Suppressor macrophage (primary cell): ENCODE measurements around the gene ISY1.
"Not testable (repeated sequence)": the region's sequence is repeated elsewhere in the genome, so short reads cannot be mapped to it uniquely, and the experiment has no call there.

Experiments used
- DNase-seq, 4 experiments: peaks; one replicate each; pipeline ENCODE4 v3.0.0-alpha.2; 2020 to 2022
- total RNA-seq, 17 experiments: gene quantifications; one replicate each; lab custom pipeline; 2026; ENCODE audit warnings: mixed read lengths in 6 of 17, inconsistent platforms in 3 of 17; lab: John Stamatoyannopoulos, UW

The ISY1 gene
- 9.1 to 17.0 (median 11.7) reads per million in 17 experiments for total RNA-seq

GRCh38 chr3:129160891-129161859, at the start of gene ISY1:
Gene ISY1 (minus strand): TSS chr3:129161063. CDS start chr3:129160975, 88 bp downstream.
- DNase-seq: peak; percentile 95 to 97 (median 96)

- DNase-seq: no peak
Observed at GRCh38 chr3:129207479-129207878, 46.6 kb upstream of the ISY1 start.

- no peak for DNase-seq
Observed at GRCh38 chr3:129205109-129205832, 44.4 kb upstream of the ISY1 start.

GRCh38 chr3:129204473-129204872, 43.6 kb upstream of the ISY1 start:
- DNase-seq: no peak

- peak in 2 of 4 experiments; percentile 14 to 40 for DNase-seq
Observed at GRCh38 chr3:129199366-129199765, 38.5 kb upstream of the ISY1 start.

GRCh38 chr3:129197321-129197720, 36.5 kb upstream of the ISY1 start:
- DNase-seq: peak in 1 of 4 experiments; percentile 13

- peak in 2 of 4 experiments; percentile 18 to 28 for DNase-seq
Observed at GRCh38 chr3:129196601-129197000, 35.7 kb upstream of the ISY1 start.

- peak; percentile 80 to 90 (median 86) for DNase-seq
Observed at GRCh38 chr3:129195731-129196256, 34.9 kb upstream of the ISY1 start.

- not testable (repeated sequence) for DNase-seq
Observed at GRCh38 chr3:129189793-129190192, 28.9 kb upstream of the ISY1 start.

GRCh38 chr3:129187857-129188256, 27.0 kb upstream of the ISY1 start:
- DNase-seq: no peak

- peak in 3 of 4 experiments; percentile 13 to 61 (median 39) for DNase-seq
Observed at GRCh38 chr3:129185783-129186182, 24.9 kb upstream of the ISY1 start.

- peak in 1 of 4 experiments; percentile 21 for DNase-seq
Observed at GRCh38 chr3:129184784-129185542, 24.1 kb upstream of the ISY1 start.

- DNase-seq: peak; percentile 40 to 65 (median 60)
Observed at GRCh38 chr3:129184396-129184657, 23.5 kb upstream of the ISY1 start.

- DNase-seq: peak; percentile 99 to 100 (median 100)
Observed at GRCh38 chr3:129183569-129184395, 22.9 kb upstream of the ISY1 start, which contains the start of gene CNBP. Gene CNBP (minus strand): TSS chr3:129183896. CDS start chr3:129171757, 12,139 bp downstream.

GRCh38 chr3:129182390-129183185, 21.7 kb upstream of the ISY1 start:
- DNase-seq: peak; percentile 32 to 54 (median 43)

- no peak for DNase-seq
Observed at GRCh38 chr3:129181819-129182218, 21.0 kb upstream of the ISY1 start.

GRCh38 chr3:129180461-129180860, 19.6 kb upstream of the ISY1 start:
- DNase-seq: peak in 3 of 4 experiments; percentile 25 to 42 (median 34)

GRCh38 chr3:129176051-129176450, 15.2 kb upstream of the ISY1 start:
- no peak for DNase-seq

GRCh38 chr3:129173725-129174124, 12.9 kb upstream of the ISY1 start:
- DNase-seq: no peak

GRCh38 chr3:129173206-129173605, 12.3 kb upstream of the ISY1 start:
- DNase-seq: no peak
